Neural cell (in vitro differentiated cells): ENCODE measurements around the gene ALDH1B1. TPM values are rescaled to one million over a fixed set of nuclear protein-coding genes. Genes with fewer than 3 reads are reported as not detected.

Experiments
- H2AFZ ChIP-seq: fragments of 200-600, 300-800 bp; sonication (generic), shearing (Covaris generic); 2 replicates; pipeline ENCODE4 v1.6.0; 2014; ENCODE audit warnings: low read depth, mild to moderate bottlenecking, antibody characterized with exemption, low read length, moderate library complexity
- H3F3A ChIP-seq: fragments of 200-600 bp; shearing (Covaris generic); 2 replicates; pipeline ENCODE4 v1.6.1; 2016; ENCODE audit warnings: mild to moderate bottlenecking, moderate library complexity, mixed read lengths, antibody characterized with exemption, low read length; ENCODE audit not compliant: insufficient read depth, poor library complexity, severe bottlenecking
- H3K27ac ChIP-seq: fragments of 200-600, 300-800 bp; sonication (generic), shearing (Covaris generic); 2 replicates; pipeline ENCODE4 v1.5.1; 2014; ENCODE audit warnings: mild to moderate bottlenecking, low read length, moderate library complexity
- H3K27me3 ChIP-seq: fragments of 300-800, 200-600 bp; sonication (generic), shearing (Covaris generic); 2 replicates; pipeline ENCODE4 v1.6.0; 2014; ENCODE audit warnings: mild to moderate bottlenecking, low read depth, low read length, moderate library complexity; ENCODE audit not compliant: insufficient read depth
- H3K36me3 ChIP-seq: fragments of 300-800, 200-600 bp; sonication (generic), shearing (Covaris generic); 2 replicates; pipeline ENCODE4 v1.5.1; 2014; ENCODE audit warnings: mild to moderate bottlenecking, antibody characterized with exemption, low read length, moderate library complexity; ENCODE audit not compliant: insufficient read depth
- H3K4me2 ChIP-seq: fragments of 300-800, 200-600 bp; sonication (generic), shearing (Covaris generic); 2 replicates; pipeline ENCODE4 v1.6.0; 2014; ENCODE audit warnings: mild to moderate bottlenecking, low read length
- H3K4me3 ChIP-seq: fragments of 300-800, 200-600 bp; sonication (generic), shearing (Covaris generic); 2 replicates; pipeline ENCODE4 v1.5.1; 2014; ENCODE audit warnings: mild to moderate bottlenecking, low read length, moderate library complexity
- H3K79me2 ChIP-seq: fragments of 200-600 bp; shearing (Covaris generic); replicated peaks from 2 replicates; pipeline ENCODE4 v1.6.0; 2014; ENCODE audit warnings: mild to moderate bottlenecking, low read length, moderate library complexity; ENCODE audit not compliant: insufficient read depth
- H3K9ac ChIP-seq: fragments of 300-800, 200-600 bp; sonication (generic), shearing (Covaris generic); 2 replicates; pipeline ENCODE4 v1.6.1; 2016; ENCODE audit warnings: mild to moderate bottlenecking, low read length, mixed read lengths
- H3K9me2 ChIP-seq: fragments of 200-600 bp; shearing (Covaris generic); 2 replicates; pipeline ENCODE4 v1.6.1; 2016; ENCODE audit warnings: mild to moderate bottlenecking, low read length, mixed read lengths; ENCODE audit not compliant: insufficient read depth
- H3K9me3 ChIP-seq: fragments of 200-600, 300-800 bp; sonication (generic), shearing (Covaris generic); 2 replicates; pipeline ENCODE4 v1.6.1; 2016; ENCODE audit warnings: mild to moderate bottlenecking, mixed run types, low read length, moderate library complexity, mixed read lengths
- H4K20me1 ChIP-seq: fragments of 200-600 bp; shearing (Covaris generic); 2 replicates; pipeline ENCODE4 v1.6.1; 2016; ENCODE audit warnings: mild to moderate bottlenecking, mixed run types; ENCODE audit not compliant: insufficient read depth
- CTCF ChIP-seq: fragments of 450-650 bp; IDR thresholded peaks from 2 replicates; pipeline ENCODE4 v1.5.1; 2014; ENCODE audit warnings: antibody characterized with exemption, mild to moderate bottlenecking, moderate library complexity; ENCODE audit not compliant: poor library complexity, severe bottlenecking
- EP300 ChIP-seq: fragments of 450-650 bp; conservative IDR thresholded peaks from 2 replicates; pipeline ENCODE4 v1.6.1; 2014; ENCODE audit warnings: antibody characterized with exemption, mild to moderate bottlenecking, moderate library complexity; ENCODE audit not compliant: poor library complexity, severe bottlenecking
- EZH2 ChIP-seq: fragments of 200-600, 300-800 bp; shearing (Covaris generic), sonication (generic); IDR thresholded peaks from 2 replicates; pipeline ENCODE4 v1.6.1; 2014; ENCODE audit warnings: antibody characterized with exemption, low read length, borderline replicate concordance, mild to moderate bottlenecking; ENCODE audit not compliant: insufficient read depth, poor library complexity, severe bottlenecking
- MXI1 ChIP-seq: fragments of 450-650 bp; conservative IDR thresholded peaks from 2 replicates; pipeline ENCODE4 v1.6.1; 2014; ENCODE audit warnings: antibody characterized with exemption, mild to moderate bottlenecking; ENCODE audit not compliant: poor library complexity, severe bottlenecking
- POLR2AphosphoS5 ChIP-seq: IDR thresholded peaks from 2 replicates; pipeline ENCODE4 v1.6.1; 2012
- RAD21 ChIP-seq: fragments of 450-650 bp; conservative IDR thresholded peaks from 2 replicates; pipeline ENCODE4 v1.6.1; 2014; ENCODE audit warnings: antibody characterized with exemption, mild to moderate bottlenecking, moderate library complexity
- REST ChIP-seq: IDR thresholded peaks from 2 replicates; pipeline ENCODE4 v1.6.1; 2012; ENCODE audit warnings: borderline replicate concordance
- SMC3 ChIP-seq: fragments of 450-650 bp; conservative IDR thresholded peaks from 2 replicates; pipeline ENCODE4 v1.6.1; 2014; ENCODE audit warnings: antibody characterized with exemption, mild to moderate bottlenecking, moderate library complexity; ENCODE audit not compliant: poor library complexity
- TAF1 ChIP-seq: IDR thresholded peaks from 2 replicates; pipeline ENCODE4 v1.6.1; 2012; ENCODE audit warnings: low read depth
- polyA plus RNA-seq: library from polyadenylated mRNA; depleted of rRNA; stranded (reverse); fragments of >200 nt; gene quantifications from 2 replicates; pipeline ENCODE4 v1.2.3, GENCODE V29; 2014

Gene ALDH1B1
- polyA plus RNA-seq, 1 donor from 2014 or later, result 6.6 TPM

GRCh38 chr9:38414040-38414723, 21.7 kb downstream of the ALDH1B1 start:
- TF ChIP-seq SMC3 (no peak), POLR2AphosphoS5 (no peak), CTCF (no peak), TAF1 (no peak), RAD21 (no peak), EZH2 (no peak), REST (no peak), MXI1 (no peak), EP300 (no peak)

GRCh38 chr9:38415856-38416255, 23.4 kb downstream of the ALDH1B1 start:
- no peaks in the 10 kb centered on the region for H3K9me2 ChIP-seq
- H2AFZ ChIP-seq, result no peak overlapping the region
- no peak for TF ChIP-seq SMC3
- no peak for TF ChIP-seq TAF1
- no peak for TF ChIP-seq POLR2AphosphoS5
- TF ChIP-seq EP300, result no peak
- TF ChIP-seq REST, result no peak
- TF ChIP-seq MXI1, result no peak
- TF ChIP-seq RAD21, result no peak
- TF ChIP-seq EZH2, result no peak
- TF ChIP-seq CTCF, result no peak
- H3K36me3 ChIP-seq, result no peaks in the 10 kb centered on the region
- peaks cover 4% of the 10 kb centered on the region for H3F3A ChIP-seq
- H3K9ac ChIP-seq, result peak overlapping the region; percentile 16
- H4K20me1 ChIP-seq, result no peaks in the 10 kb centered on the region
- H3K79me2 ChIP-seq, result peaks cover 55% of the 10 kb centered on the region
- H3K9me3 ChIP-seq, result no peaks in the 10 kb centered on the region
- no peaks in the 10 kb centered on the region for H3K27me3 ChIP-seq
- H3K4me2 ChIP-seq, result no peak overlapping the region
- peak overlapping the region; percentile 46 for H3K4me3 ChIP-seq
- peak overlapping the region; percentile 59 for H3K27ac ChIP-seq

More at GRCh38 chr9:38414040-38414723, 21.7 kb downstream of the ALDH1B1 start:
- no peaks in the 10 kb centered on the region for H3F3A ChIP-seq
- peaks cover 44% of the 10 kb centered on the region for H3K79me2 ChIP-seq
- no peak overlapping the region for H3K4me2 ChIP-seq
- no peaks in the 10 kb centered on the region for H3K9me3 ChIP-seq
- no peak overlapping the region for H3K27ac ChIP-seq
- H3K9me2 ChIP-seq, result no peaks in the 10 kb centered on the region
- no peaks in the 10 kb centered on the region for H4K20me1 ChIP-seq
- H2AFZ ChIP-seq, result no peak overlapping the region
- H3K27me3 ChIP-seq, result no peaks in the 10 kb centered on the region
- no peak overlapping the region for H3K4me3 ChIP-seq
- H3K36me3 ChIP-seq, result no peaks in the 10 kb centered on the region
- no peak overlapping the region for H3K9ac ChIP-seq
